ENCODE measurements around the gene GAGE10.

GRCh38 chrX:49276671-49277534 is 26.5 kb upstream of the GAGE10 start:
- TF ChIP-seq CTCF (conservative IDR thresholded peaks at IDR 0.05; ENCODE audit: low read length) (no peak), EZH2phosphoT487 (IDR thresholded peaks at IDR 0.05; ENCODE audit: borderline replicate concordance, low read depth, low read length) (no peak)

All from OCI-LY7 (cell line).